ENCODE measurements around the gene SLC2A5.

Gene SLC2A5

DNA sequence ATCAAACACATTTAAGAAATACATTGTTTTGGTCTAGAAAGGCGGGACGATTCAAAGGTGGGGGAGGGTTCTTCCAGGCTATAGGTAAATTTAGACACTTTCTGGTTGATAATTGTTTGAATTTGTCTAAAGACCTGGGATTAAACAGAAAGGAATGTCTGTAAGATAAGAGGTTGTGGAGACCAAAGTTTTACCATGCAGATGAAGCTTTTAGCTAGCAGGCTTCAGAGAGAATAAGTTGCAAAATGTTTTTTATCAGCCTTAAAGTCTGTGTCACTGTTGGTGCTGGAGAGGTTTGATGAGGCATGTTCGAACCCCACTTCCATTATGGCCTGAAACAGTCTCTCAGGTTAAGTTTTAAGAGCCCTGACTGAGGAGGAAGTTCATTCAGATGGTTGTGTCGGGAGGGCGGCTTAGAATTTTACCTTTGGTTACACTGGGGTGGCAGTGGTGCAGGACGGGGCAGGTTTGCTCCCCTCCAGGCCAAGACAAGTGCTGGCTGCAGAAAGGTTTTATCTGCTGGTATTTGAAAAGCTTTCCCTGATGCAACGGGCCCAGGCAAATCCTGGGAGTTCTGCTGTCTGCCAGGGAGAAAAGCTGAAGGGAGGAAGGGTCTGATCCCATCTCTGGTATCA, 16.0 kb upstream of the SLC2A5 start:
- peak overlapping the region in 10 of 11 experiments; percentile 68 to 97 (median 90); a peak in 20 of 22 replicates for H3K27ac ChIP-seq
- peaks cover 59 to 77% (median 74%) of the 10 kb centered on the region in 10 experiments for H3K4me1 ChIP-seq
- TF ChIP-seq Cebpa-rat (IDR thresholded peaks at IDR 0.05) = no peak
- H3K9me3 ChIP-seq (replicated peaks in 1 of 11) = peaks cover 0 to 31% (median 15%) of the 10 kb centered on the region in 11 experiments; a peak in 16 of 22 replicates
- H3K4me2 ChIP-seq = peak overlapping the region; percentile 79 to 93 (median 86)
- H3K36me3 ChIP-seq = no peaks in the 10 kb centered on the region
- no peaks in the 10 kb centered on the region for H4K20me1 ChIP-seq
- peak overlapping the region; percentile 6 to 81 (median 75); a peak in 19 of 22 replicates for H3K9ac ChIP-seq
- peak overlapping the region in 5 of 10 experiments; percentile 37 to 46 (median 39); a peak in 6 of 20 replicates for H3K4me3 ChIP-seq
- no peaks in the 10 kb centered on the region for H3K27me3 ChIP-seq

DNA sequence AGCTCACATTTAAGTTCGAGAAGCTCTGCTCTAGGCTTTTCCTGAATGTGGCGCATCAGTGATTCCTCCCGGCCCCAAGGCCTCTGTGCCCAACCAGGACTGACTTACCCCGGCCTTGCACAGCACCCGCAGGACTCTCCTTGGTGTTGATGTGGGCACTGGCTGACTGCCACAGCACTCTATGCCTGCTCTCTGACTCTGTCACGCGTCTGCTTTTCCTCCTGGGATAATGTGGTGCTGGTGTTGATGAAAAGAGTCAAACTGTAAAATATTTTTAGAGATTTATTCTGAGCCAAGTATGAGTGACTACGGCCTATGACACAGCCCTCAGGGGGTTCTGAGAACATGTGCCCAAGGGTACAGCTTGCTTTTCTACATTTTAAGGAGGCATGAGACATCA, 15.5 kb upstream of the SLC2A5 start:
- Histone ChIP-seq H3K9ac (peak overlapping the region; percentile 6 to 81 (median 75); a peak in 19 of 22 replicates), H3K4me2 (peak overlapping the region; percentile 79 to 93 (median 86)), H3K27ac (peak overlapping the region in 10 of 11 experiments; percentile 68 to 97 (median 90); a peak in 20 of 22 replicates), H3K27me3 (no peaks in the 10 kb centered on the region), H3K9me3 (replicated peaks in 1 of 11) (peaks cover 0 to 26% (median 12%) of the 10 kb centered on the region in 11 experiments; a peak in 16 of 22 replicates), H3K4me3 (peak overlapping the region in 8 of 10 experiments; percentile 21 to 46 (median 38); a peak in 13 of 20 replicates), H4K20me1 (no peaks in the 10 kb centered on the region), H3K36me3 (no peaks in the 10 kb centered on the region), H3K4me1 (peaks cover 62 to 82% (median 80%) of the 10 kb centered on the region in 10 experiments)
- TF ChIP-seq Cebpa-rat (IDR thresholded peaks at IDR 0.05) = no peak

DNA sequence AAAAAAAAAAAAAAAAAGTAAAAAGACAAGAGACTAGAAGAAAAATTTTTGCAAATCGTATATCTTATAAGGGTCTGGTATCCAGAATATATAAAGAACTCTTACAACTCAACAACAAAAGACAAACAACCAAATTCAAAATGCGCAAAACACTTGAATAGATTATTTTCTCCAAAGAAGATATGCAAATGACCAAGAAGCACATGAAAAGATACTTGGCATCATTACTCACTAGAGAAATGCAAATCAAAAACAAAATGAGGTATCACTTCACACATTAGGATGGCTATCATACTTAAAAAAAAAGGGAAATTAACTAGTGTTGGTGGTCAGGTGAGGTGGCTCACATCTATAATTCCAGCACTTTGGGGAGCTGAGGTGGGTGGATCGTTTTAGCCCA, 12.0 kb upstream of the SLC2A5 start:
- TF ChIP-seq Cebpa-rat (IDR thresholded peaks at IDR 0.05) = no peak
- Histone ChIP-seq H3K36me3 (no peaks in the 10 kb centered on the region), H3K4me2 (peak overlapping the region; percentile 79 to 93 (median 86); a peak in 19 of 22 replicates), H3K9me3 (replicated peaks in 1 of 11) (peaks cover 0 to 9% (median 0%) of the 10 kb centered on the region in 11 experiments; a peak in 7 of 22 replicates), H3K27ac (peak overlapping the region in 8 of 11 experiments; percentile 81 to 97 (median 90); a peak in 14 of 22 replicates), H3K9ac (peak overlapping the region in 4 of 11 experiments; percentile 74 to 81 (median 77); a peak in 4 of 22 replicates), H3K4me3 (no peak overlapping the region), H3K4me1 (peaks cover 91 to 100% (median 100%) of the 10 kb centered on the region in 10 experiments), H3K27me3 (no peaks in the 10 kb centered on the region), H4K20me1 (no peaks in the 10 kb centered on the region)

DNA sequence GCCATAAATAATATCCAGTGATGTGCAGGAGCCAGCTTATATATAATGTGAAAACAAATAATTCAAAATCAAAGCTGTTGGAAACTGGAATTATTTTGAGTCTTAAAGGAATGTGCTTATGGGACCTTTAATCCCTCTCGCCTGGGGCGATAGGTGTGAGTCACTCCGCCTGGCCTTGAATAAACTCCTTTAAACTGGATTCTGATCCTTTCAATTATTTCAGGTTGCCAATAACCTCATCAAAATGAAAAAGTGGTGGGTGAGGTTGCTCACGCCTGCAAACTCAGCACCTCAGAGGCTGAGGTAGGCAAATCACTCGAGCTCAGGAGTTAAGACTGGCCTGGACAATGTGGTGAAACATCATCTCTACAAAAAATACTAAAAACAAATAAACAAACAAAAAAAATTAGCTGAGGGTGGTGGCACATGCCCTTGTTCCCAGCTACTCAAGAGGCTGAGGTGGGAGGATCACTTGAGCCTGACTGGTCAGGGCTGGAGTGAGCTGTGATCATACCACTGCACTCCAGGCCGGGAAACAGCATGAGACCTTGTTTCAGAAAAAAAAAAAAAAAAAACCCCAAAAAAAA, 11.4 kb upstream of the SLC2A5 start:
- no peaks in the 10 kb centered on the region for H4K20me1 ChIP-seq
- H3K4me3 ChIP-seq = no peak overlapping the region
- H3K4me1 ChIP-seq = peaks cover 92 to 100% (median 100%) of the 10 kb centered on the region in 10 experiments
- H3K4me2 ChIP-seq = peak overlapping the region; percentile 15 to 93 (median 81); a peak in 20 of 22 replicates
- H3K27me3 ChIP-seq = no peaks in the 10 kb centered on the region
- TF ChIP-seq Cebpa-rat (IDR thresholded peaks at IDR 0.05) = no peak
- H3K9ac ChIP-seq = peak overlapping the region in 2 of 11 experiments; percentile 11 to 16; a peak in 3 of 22 replicates
- H3K36me3 ChIP-seq = no peaks in the 10 kb centered on the region
- H3K27ac ChIP-seq = peak overlapping the region in 8 of 11 experiments; percentile 27 to 97 (median 74); a peak in 14 of 22 replicates
- H3K9me3 ChIP-seq (replicated peaks in 1 of 11) = peaks cover 0 to 8% (median 0%) of the 10 kb centered on the region in 11 experiments; a peak in 3 of 22 replicates

DNA sequence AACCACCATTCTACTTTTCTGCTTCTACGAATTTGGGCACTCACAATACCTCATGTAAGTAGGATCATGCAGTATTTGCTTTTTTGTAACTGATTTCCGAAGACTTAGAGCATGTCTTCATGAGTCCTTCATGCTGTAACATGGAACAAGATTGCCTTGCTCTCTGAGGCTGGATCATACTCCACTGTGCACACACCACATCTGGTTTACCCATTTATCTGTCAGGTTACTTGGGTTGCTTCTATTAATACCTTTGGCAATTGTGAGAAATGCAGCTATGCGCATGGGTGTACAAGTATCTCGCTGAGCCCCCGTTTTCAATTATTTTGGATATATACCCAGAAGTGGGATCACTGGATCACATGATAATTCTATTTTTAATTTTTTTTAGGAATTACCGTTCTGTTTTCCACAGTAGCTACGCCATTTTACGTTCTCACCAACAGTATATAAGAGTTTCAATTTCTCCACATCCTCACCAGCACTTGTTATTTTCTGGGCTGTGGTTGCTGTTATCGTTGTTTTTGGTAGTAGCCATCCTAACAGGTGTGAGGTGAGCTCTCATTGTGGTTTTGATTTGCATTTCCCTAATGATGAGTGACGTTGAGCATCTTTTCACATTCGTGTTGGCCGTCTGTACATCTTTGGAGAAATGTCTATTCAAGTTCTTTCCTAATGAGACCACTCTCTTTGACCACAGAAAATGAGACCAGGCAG, 10.7 kb upstream of the SLC2A5 start:
- Histone ChIP-seq H3K4me2 (peak overlapping the region in 10 of 11 experiments; percentile 17 to 93 (median 84); a peak in 19 of 22 replicates), H3K27me3 (no peaks in the 10 kb centered on the region), H3K4me1 (peaks cover 92 to 100% (median 100%) of the 10 kb centered on the region in 10 experiments), H3K27ac (peak overlapping the region in 7 of 11 experiments; percentile 30 to 97 (median 90); a peak in 11 of 22 replicates), H3K4me3 (no peak overlapping the region), H3K9me3 (replicated peaks in 1 of 11) (peaks cover 0 to 8% (median 0%) of the 10 kb centered on the region in 11 experiments; a peak in 3 of 22 replicates), H4K20me1 (no peaks in the 10 kb centered on the region), H3K36me3 (no peaks in the 10 kb centered on the region), H3K9ac (no peak overlapping the region)
- no peak for TF ChIP-seq Cebpa-rat (IDR thresholded peaks at IDR 0.05)

GRCh38 chr1:9078752-9079500, 9.5 kb upstream of the SLC2A5 start:
- peak overlapping the region in 9 of 11 experiments; percentile 39 to 92 (median 60); a peak in 18 of 22 replicates for H3K27ac ChIP-seq
- H3K4me2 ChIP-seq = peak overlapping the region; percentile 71 to 93 (median 85)
- no peaks in the 10 kb centered on the region for H4K20me1 ChIP-seq
- 0 out of 22 replicates have a peak overlapping the region, but pooled peaks of 2 of the 11 experiments have one; percentile 7 to 15 for H3K9ac ChIP-seq
- no peak overlapping the region for H3K4me3 ChIP-seq
- no peak for TF ChIP-seq Cebpa-rat (IDR thresholded peaks at IDR 0.05)
- H3K36me3 ChIP-seq = no peaks in the 10 kb centered on the region
- no peaks in the 10 kb centered on the region for H3K27me3 ChIP-seq
- H3K4me1 ChIP-seq = peaks cover 92 to 100% (median 100%) of the 10 kb centered on the region in 10 experiments
- peaks cover 0 to 8% (median 0%) of the 10 kb centered on the region in 11 experiments; a peak in 3 of 22 replicates for H3K9me3 ChIP-seq (replicated peaks in 1 of 11)

- no peaks in the 10 kb centered on the region for H3K27me3 ChIP-seq
- H4K20me1 ChIP-seq = no peaks in the 10 kb centered on the region
- H3K36me3 ChIP-seq = no peaks in the 10 kb centered on the region
- H3K4me2 ChIP-seq = peak overlapping the region; percentile 71 to 93 (median 85)
- H3K4me3 ChIP-seq = no peak overlapping the region
- H3K9ac ChIP-seq = 0 out of 22 replicates have a peak overlapping the region, but pooled peaks of 2 of the 11 experiments have one; percentile 15 to 25
- no peak for TF ChIP-seq Cebpa-rat (IDR thresholded peaks at IDR 0.05)
- peaks cover 92 to 100% (median 100%) of the 10 kb centered on the region in 10 experiments for H3K4me1 ChIP-seq
- peak overlapping the region in 10 of 11 experiments; percentile 31 to 92 (median 60); a peak in 17 of 22 replicates for H3K27ac ChIP-seq
- peaks cover 0 to 8% (median 0%) of the 10 kb centered on the region in 11 experiments; a peak in 3 of 22 replicates for H3K9me3 ChIP-seq (replicated peaks in 1 of 11)
Measured at GRCh38 chr1:9078015-9078751, 8.7 kb upstream of the SLC2A5 start.
